GM10266 (cell line): ENCODE results near the gene DZANK1.

Experiments used
- DNase-seq: peaks from one replicate; pipeline ENCODE4 v3.0.0; 2012; ENCODE audit errors: extremely low spot score
- TF ChIP-seq, protein P1 (sequence below): IDR thresholded peaks from 2 replicates; pipeline ENCODE4 v1.5.1; 2012; ENCODE audit warnings: mild to moderate bottlenecking, low read depth; ENCODE audit not compliant: control insufficient read depth, insufficient read depth; ENCODE audit errors: missing control alignments

Gene DZANK1

DNA sequence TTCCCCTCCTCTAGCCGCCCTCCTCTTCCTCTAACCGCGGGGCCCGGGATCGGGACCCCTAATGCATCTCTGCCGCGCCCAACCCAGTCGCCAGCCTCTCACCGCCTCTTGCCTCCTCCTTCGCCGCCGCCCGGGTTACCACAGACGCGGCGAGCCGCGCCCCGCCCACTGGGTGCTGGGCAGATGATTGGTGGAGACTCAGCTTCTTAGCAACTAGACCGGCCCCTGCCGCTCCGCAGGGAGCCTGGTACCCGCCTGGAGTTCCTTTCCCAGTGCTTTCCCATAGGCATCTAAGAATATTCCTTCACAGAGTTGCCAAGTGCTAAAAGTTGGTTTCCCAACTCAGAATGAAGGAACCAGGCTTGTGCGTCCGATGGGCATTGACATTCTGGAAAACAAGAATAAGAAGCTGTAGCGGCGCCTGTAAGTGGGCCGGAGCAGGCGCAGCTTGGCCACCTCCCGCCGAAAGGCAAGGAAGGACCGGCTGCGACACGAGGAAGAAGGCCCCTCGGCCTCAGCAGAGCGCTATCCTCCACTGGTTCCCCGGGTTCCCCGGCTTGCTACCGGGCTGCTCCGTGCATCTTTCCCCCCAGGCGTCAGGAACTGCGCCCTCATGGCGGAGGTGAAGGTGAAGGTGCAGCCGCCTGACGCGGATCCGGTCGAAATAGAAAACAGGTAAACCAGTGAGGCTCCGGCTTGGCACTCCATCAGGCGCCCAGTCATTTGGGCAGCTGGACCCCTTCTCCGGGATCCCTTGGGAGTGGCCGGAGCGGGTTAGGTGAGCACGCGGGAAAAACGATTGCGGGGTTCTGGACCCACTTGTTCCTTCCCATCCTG is at the start of gene DZANK1, which contains the start of gene POLR3F:
TSS of gene DZANK1 (minus strand) at position 137 of the 837 bp plus-strand sequence. CDS start 1,672 bp downstream, outside the sequence.
TSS of gene POLR3F (plus strand) at position 497 of the 837 bp plus-strand sequence. CDS start at position 614, 117 bp downstream.
- DNase-seq, result peak; percentile 93
- TF ChIP-seq, protein P1, sequence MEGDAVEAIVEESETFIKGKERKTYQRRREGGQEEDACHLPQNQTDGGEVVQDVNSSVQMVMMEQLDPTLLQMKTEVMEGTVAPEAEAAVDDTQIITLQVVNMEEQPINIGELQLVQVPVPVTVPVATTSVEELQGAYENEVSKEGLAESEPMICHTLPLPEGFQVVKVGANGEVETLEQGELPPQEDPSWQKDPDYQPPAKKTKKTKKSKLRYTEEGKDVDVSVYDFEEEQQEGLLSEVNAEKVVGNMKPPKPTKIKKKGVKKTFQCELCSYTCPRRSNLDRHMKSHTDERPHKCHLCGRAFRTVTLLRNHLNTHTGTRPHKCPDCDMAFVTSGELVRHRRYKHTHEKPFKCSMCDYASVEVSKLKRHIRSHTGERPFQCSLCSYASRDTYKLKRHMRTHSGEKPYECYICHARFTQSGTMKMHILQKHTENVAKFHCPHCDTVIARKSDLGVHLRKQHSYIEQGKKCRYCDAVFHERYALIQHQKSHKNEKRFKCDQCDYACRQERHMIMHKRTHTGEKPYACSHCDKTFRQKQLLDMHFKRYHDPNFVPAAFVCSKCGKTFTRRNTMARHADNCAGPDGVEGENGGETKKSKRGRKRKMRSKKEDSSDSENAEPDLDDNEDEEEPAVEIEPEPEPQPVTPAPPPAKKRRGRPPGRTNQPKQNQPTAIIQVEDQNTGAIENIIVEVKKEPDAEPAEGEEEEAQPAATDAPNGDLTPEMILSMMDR, result no peak

DNA sequence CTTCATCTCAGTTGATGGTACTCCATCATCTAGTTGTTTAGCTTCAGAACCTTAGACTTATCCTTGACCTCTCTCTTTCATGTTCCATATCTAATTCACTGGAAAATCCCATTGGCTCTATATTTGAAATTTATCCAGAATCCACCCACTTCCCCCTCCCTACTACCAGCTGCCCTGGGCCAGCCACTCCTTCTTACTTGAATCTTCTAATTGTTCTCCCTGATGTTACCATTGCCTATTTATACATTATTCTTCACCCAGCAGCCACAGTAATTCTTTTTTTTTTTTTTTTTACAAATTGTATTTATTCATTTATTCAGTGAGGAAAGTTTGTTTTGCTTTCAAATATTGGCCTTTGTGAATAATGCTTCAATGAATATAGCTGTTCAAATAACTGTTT is 49.1 kb upstream of the DZANK1 start:
- TF ChIP-seq, protein P1, result no peak
- no peak for DNase-seq

DNA sequence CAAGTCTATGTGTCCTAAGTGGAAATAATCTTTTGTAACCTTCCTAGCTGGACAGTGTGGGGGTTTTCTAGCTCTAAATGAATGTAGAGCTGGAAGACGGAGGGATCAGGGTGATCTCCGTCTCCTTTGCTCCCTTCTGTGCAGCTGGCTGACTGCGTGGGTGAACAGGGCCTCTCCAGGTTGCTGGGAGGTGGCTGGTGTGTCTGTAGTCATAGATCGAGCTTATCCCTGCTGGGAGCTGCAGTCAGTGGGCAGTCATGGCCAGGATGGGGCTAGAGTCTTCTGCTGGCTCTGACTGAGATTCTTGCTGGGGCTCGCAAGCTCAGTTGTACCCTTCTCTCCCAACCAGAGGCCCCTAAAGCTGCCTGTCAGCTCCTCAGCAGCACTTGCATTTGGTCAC is 47.3 kb upstream of the DZANK1 start:
- TF ChIP-seq, protein P1, result no peak
- DNase-seq, result no peak

DNA sequence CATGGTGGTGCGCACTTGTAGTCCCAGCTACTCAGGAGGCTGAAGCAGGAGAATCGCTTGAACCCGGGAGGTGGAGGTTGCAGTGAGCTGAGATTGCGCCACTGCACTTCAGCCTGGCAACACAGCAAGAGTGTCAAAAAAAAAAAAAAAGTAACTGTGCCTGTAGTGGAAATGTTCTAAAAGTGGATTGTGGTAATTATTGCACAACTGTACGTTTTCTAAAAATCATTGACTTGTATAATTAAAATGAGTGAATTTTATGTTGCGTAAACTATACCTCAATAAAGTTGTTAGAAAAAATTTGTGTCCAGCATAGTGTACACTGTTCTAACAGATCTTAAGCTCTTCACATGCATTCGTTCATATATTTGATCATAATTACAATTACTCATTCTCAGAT is 46.4 kb upstream of the DZANK1 start:
- TF ChIP-seq, protein P1, result no peak
- no peak for DNase-seq

DNA sequence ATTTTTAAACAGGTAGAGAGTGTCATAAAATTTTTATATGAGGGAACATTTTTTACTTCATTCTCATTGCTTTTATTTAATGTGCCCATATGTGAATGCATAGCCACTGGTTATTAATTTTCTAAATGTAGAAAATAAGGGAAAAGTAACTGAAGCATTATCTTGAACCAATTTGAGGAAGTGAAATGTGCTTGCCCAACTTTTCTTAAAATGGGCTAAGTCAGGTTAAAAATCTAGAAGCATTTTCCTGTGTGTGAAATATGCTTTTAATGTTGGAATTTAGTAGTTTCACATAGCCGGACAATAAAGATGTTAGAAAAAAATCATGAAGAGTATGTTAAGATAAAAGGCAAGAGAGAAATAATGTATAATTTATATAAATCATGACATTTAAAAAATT is 44.7 kb upstream of the DZANK1 start:
- no peak for DNase-seq

DNA sequence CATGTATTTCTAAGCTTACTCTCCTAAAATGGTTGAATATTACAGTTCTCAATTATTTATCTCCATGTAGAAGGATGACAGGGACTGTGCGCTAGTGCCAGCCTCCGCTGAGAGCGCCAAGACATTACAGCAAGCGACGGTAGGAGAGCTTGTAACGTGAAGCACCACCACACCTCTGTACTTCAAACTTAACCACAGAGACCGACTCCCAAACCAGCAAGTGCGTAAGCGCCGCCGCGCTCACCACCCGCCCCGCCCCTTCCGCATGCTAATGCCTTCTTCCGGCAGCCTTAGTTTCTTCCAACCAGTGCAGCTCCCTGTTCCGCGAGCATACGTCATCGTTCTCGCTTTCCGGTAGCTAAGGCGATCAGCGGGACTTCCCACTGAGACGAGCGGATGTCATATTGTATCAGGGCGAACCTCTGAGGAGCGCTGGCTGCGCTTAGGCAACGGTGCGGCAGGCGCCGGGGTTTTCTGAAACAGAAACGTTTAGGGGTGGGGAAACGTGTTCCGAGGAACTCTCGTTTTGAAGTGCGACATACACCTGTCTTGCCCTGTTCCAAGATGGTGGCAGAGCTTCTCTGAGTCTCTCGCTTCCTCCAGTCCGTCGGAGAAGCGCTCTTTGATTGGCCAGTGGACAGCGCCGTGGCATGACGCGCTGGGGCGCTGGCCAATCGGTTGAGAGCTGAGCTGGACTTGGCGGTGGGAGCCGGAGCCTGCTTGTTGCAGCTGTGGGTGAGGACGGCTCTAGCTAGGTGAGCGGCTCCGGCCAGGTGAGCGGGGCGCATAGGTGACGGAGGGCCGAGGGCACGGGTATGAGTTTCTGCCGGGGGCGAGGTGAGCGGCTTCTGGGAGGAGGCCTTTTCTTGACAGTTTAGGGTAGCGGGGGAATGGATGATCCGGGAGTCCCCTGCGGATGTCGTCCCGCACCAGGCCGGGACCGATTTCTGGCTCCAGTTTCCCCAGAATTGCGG is 40.7 kb upstream of the DZANK1 start, which contains the start of gene SEC23B:
TSS of gene SEC23B (plus strand) at position 723 of the 974 bp plus-strand sequence. CDS start 2,896 bp downstream, outside the sequence.
- peak; percentile 89 for DNase-seq
- TF ChIP-seq, protein P1, result no peak

More for the DNA sequence above, 44.7 kb upstream of the DZANK1 start:
- TF ChIP-seq, protein P1, result no peak
